Stimulated activated CD4-positive, alpha-beta T cell treated with anti-CD3 and anti-CD28 coated beads, Interleukin-1b, Interleukin-23, amount 100 ng/mL, for 48 hours (primary cell): ENCODE results near the gene TRIB2.

Source experiments
- DNase-seq: peaks from one replicate; pipeline ENCODE4 v3.0.0-alpha.2; 2020

TRIB2 gene

DNA sequence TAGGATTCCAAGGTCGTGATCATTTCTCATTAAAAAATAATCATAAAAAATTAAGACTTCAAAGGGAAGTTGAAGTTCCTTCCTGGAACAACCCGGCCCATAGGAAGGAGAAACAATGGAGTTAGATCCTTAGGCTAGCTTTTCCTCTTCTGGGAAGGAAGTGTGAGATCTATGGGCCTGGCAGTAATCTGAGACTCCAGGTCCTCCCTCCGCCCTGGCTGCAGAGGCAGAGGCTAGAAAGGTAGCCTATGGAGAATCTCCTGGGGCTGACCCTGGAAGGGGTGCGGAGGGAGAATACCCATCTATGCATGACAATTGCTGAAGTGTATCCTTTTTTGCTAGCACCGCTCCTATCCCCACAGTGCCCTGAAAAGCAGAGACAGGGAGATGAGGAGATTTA is 37.9 kb downstream of the TRIB2 start:
- no peak for DNase-seq

DNA sequence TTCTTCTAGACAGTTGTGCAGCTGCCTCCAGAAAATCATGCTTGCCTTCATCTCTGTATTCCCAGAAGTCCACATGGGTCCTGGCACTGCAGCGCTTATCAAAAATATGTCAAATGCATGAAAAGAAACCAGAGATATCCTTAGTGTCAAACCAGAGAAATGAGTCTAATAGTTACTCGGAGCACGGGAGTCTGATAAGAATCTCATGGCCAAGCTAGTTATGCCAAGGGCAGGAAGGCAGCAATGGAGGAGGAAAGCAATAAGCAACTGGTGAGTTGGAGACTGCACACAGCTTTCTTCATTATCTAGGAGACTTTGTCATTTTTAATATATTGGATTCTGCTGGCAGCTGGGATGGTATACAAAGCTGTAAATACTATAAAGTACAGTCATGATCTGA is 38.6 kb downstream of the TRIB2 start:
- DNase-seq, result no peak

DNA sequence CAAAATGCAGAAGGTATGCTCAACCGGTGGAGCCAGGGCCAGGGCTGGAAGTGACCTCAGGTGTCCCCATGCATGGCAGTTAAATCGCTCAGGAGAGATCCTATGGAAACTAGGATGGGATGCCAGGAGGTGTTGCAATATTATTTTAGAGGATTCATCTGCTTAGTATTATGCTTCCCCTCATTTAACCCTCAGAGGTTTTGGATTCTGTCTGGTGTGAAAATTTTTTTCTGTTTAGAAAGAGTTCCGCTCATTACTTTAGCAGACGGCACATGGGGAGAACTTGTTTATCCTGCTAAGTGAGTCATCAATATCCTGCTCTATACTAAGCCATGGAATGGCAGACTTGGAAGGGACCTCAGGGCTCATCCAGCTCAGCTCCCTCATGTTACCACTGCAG is 42.5 kb downstream of the TRIB2 start:
- no peak for DNase-seq

DNA sequence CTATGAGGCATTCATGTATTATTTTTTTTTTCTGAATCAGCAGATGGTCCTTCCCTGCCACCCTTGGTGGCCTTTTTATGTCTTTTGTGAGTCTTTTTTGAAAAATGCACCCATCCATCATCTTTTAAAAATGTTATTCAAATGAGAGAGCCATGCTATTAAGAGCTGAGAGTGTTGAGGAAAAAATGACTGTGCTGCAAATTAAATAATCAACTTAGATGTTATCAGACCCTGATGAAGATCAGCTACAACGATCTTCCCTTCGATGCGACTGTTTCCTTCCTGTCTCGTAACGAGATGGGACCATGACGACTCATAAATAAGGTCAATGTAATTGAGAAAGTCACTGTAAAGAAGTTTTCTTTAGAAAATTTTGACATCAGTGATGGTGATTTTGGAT is 44.4 kb downstream of the TRIB2 start:
- no peak for DNase-seq

DNA sequence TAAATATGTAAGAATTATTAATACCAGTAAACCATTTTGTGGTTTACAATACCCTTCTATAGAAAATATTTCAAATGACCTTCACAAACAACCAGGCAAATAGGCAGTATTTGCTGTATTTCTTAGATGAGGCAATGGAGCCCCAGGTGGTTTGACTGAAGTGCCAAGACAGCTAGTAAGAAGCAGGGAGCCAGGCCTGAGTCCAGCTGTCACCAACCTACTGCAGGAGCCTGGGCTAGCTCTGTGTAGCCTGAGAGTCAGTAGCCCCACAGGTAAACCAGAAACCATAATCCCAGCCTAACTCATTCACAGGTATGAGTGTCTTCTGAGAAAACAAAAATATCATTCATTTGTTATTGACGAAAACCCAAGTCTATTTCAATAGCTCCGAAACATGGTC is 45.6 kb downstream of the TRIB2 start:
- DNase-seq, result no peak

DNA sequence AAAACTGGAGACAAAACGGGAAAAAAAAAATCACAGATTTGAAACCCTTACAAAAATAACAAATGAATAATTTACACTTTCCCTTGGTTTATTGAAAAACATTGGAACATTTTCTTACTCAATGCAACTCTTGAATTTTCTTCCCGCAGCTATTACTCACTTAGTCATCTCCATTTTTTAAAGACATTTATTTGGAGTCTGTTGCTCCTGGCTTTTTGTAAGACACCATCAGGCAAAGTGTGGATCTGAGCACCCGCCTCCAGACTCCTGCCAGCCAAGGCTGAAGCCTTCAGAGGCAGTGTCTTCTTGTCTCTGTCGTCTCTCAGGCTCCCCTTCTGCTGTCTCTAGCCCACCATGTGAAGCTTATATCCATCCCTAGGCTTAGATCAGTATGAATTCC is 46.2 kb downstream of the TRIB2 start:
- DNase-seq, result no peak

DNA sequence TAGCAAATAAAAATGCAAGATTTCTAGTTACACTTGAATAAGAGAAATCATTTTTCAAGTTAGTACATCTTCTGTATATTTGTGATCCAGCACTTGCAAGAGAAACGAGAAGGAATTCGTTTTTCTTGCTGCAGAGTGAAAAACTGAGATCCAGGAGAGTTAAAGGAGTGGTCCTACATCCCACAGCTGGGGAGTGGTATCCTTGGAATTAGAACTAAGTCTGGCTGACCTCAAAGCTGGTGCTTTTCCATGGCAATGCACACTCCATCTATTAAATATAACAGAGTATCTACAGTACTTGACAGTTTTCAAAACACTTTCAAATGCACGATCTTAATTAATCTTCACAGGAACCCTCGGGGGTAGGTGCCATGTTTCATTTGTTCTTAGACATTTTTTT is 46.8 kb downstream of the TRIB2 start:
- DNase-seq, result no peak

DNA sequence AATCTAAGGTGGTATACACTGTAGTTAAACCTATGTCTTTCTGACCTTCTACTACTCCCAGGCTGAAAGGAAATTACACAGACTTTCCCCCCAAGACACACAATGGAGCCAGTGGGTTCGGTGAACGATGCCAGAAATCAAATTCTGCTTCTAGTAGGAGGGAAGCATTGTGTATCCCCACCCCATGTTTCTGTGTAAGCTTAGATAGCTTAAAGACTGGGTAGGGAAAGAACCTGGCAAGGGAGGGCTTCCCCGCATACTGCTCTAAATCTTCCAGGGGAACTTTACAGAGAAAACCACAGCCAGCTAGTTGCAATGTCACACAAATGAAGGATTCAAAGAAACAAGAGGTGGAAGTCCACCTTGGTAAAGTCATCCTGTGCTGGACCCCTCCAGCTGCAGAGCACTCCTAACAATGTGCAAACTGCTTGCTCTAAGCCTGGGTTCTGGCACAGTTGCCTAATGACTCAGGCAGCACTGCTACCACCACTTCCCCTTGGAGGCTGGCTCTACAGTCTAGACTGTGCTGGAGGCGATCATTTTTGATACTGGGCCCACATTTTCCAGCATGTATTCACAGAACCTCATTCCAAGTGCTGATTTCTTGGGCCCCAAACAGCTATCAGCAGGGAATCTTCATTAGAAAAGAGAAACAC is 47.5 kb downstream of the TRIB2 start:
- no peak for DNase-seq

DNA sequence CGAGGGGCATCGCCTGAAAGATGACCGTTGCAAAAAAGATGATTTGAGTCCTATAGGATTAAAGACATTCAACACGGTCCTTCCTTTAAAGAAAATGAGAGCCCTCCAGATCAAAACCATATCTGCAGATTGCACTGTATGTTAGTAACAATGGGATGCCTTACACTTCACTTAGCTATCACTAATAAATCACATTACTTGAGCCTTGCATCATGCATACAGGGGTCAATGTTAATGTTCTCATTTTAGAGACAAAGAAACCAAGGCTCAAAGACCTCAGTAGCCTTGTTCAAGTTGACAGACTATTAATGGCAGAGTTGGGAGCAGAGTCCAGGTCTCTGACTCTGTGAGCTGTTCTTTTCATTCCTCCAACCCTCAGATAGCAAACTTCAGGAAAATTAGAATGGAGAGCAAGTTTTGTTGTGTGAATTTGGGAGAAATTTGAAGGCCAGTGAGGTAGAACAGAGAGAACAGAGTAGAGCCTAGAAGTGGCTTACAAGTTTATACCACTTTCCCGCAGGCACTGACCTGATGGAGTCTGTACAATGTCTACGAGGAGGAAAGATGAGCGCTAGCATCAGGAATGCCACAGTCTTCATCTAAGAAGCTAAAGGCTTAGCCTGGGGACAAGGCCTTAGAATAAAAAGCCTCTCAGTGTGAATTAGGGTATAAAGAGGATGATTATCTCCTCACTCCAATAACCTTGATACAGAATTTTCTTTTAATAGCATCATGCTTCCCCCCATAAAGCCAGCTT is 48.3 kb downstream of the TRIB2 start:
- DNase-seq, result no peak

DNA sequence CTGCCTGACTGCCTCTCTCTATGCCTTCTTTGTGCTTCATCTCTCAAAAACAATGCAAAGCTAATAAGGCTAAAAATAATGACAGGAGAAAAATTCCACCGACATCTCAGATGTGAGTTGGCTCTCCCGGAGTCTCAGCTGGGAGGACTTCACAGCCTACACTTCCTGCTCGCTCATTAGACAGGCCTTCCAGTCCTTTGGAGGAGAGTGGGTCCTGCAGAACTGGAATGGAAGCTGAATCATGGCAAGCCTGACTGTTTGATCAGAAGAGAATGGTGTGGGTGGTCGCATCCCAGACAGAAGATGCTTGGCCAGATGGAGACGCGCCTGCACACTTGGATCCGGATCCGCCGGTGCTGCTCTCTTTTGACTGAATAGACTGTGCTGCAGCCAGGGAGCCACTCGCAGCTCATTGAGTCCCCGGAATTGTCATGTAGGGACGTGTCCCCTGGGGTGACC is 49.7 kb downstream of the TRIB2 start:
- DNase-seq, result no peak

DNA sequence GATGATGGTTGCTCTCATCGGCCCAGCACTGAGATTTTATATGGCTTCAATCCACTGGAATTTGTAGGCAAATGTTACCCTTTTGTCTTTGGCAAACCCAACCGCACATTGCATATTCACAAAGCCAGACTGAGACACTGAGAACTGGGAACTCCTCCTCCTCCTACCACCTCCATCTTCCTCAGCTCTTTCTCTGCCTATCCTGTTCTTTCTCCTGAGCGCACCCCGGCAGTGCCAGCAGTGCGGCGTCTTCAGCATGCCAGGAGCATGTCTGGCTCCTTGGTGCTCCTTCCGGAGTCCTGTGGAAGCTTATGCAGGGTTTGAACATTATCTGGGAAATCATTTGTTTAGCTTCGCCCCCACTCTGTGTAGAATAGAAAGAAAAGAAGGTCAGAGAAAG is 50.8 kb downstream of the TRIB2 start:
- DNase-seq, result no peak

DNA sequence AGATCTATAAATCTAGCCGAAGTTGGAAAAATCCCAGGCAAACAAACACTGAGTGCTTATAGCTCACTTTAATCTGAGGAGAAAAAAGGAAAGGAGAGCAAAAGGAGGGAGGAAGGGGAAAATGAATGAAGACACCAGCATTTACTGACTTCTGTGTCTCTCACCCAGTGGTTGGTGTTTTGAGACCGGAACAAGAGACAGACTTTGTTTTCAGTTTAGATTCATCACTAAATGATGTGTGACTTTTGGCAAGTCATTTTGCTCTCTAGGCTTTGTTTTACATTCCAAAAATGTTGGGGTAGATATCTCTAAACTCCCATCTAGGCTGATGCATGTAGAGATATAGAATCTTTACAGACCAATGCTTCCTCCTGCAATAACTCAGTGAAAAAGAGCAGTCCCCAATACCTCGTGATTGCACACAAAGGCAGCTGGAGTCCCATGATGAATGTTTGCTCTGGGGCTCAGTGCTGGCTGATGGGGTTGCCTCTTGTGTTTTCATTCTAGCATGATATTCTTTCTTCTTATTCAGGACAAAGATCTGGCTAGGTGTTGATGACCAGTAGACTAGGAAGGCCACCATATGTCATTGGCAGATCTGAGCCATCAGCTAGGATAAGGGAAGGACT is 51.4 kb downstream of the TRIB2 start:
- DNase-seq, result no peak

DNA sequence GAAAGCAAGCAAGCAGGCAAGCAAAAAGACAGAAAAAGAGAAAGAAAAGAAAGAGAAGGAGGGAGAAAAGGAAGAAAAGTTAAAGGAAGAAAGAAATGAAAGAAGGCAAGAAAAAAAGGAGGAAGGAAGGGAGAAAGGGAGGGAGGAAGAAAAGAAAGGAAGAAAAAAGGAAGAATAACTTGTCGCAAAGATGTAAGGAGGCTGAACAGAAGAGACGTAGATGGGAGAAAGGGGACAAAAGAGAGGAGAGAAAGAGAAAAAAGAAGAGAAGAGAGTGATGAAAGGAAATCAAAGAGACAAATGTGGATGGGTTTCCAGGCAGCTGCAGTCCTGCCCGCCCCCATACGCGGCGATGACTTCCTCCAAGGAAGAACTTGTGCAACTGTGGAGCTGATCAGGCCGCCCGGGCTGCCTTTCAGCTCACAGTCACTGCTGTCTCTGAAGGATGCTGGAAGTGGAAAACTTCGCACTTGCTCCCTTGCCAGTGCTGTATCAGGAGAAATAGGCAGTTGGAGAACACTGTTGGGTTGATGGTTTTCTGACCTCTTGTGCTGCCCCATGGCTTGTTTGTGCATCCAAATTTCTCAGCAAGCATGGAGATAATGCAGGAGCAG is 52.9 kb downstream of the TRIB2 start:
- DNase-seq, result no peak

DNA sequence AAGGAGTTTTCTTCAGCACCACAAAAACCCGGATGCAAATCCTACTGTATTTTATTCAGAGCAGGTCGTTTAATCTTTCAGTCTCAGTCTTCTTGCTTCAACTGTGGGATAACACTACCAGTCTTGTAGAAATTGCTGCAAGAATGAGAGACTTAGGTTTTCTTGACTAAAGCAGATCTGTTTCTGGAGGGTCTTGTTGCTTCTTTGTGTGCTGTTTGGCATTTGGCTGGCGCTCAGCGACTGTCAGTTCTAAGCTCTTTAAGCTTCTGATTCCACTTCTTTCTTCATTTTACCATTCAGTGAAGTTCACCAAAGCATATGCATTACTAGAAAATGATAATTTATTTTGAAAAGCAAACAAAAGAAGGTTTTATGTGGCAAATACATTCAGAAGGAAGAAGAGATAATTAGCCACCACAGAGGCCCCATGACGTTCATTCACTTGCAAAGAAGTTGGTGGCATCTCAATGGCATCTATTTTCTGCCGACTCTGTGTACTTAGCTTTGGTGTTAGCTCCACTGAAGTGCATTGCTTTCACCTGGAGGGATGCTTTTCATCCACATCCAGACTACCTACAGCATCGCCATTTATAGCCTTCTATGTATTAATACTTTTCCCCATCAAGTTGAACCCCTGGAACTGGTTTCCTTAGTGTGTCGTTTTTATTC is 53.7 kb downstream of the TRIB2 start:
- DNase-seq, result no peak

DNA sequence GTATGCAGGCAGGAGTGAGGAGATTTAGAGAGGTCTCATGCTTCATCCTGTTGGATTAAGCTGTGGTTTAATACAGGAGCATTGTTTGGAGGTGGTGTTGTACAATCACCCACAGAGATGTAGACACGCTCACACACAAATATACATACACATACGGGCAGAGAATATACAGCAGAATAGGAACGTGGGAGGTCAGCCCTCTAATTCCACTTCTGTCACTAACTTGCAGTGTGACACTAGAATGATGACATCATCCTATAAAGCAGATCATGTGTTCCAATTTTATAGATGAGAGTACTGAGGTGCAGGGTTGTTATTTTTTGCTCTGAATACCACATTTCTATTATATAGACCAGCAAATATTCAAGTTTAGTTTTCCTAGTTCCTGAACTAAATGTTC is 54.4 kb downstream of the TRIB2 start:
- DNase-seq, result no peak

DNA sequence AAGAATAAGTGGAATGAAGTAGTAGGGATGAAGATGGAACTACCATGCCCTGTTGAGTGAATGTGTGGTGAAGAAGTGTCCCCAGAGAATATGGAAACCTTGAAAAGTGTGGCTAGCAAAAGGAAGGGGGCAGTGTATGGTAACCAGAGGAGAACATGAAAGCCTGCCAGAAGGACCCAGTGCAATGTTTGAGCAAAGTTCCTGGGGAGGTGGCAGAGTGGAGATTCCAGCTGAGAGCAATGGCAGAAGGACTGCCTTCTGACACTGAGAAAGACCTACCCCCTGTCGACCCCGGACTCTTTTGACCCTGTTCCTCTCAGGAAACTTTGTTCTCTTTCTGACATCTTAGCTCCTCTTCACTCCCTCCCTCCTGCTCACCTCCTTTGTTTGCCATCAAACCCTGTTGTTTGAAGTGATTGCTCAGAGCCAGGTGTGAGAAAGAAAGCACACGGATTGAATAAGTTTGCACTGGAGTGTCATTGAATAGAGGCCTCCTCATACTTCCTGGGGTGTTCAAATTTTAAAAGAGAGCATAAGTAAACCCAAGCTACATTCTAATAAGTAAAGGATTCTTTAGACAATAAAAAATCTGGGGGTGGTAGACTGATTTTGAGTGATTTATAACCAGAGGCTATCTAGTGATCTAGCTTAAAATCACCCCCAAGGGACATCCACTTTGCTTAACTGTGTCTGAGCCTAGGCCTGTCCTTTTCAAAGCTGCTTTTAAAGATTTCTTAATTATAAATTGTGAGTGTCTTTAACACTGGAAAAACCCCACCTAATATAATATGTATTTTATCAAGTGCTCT is 57.1 kb downstream of the TRIB2 start:
- DNase-seq, result no peak

DNA sequence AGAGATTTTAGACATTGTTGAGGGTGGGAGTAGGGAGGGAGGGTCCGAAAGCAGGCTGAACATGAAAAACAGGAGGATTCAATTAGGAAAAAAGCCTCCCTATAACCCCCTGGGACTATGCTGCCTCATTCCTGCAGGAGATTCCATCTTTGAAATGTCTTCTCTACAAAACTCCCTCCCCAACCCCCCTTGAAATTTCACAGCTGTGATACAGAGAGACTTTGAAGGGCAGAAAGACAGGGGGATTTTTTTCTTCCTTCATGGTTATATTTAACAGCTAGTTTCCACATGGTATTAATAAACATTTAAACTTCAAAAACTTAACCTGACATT is 57.6 kb downstream of the TRIB2 start:
- no peak for DNase-seq

DNA sequence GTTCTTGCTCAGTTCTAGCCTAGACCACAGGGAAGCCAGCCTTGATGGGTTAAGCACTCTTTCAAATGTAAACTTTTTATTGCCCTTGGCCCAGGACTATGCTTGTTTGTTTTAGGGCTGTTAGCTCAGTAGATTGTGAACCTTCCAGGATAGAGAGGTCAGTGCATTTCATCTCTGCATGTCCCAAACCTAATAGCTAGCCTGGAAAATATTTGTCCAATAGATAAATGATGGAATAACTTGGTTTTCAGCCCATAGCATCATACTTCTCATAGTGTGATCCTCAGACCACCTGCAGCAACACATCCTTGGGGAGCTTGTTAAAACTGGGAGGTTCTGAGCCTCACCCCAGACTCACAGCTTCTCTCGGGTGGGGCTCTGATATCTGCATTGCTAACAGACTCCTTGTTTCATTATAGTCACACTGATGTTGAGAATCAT is 59.8 kb downstream of the TRIB2 start:
- DNase-seq, result no peak

DNA sequence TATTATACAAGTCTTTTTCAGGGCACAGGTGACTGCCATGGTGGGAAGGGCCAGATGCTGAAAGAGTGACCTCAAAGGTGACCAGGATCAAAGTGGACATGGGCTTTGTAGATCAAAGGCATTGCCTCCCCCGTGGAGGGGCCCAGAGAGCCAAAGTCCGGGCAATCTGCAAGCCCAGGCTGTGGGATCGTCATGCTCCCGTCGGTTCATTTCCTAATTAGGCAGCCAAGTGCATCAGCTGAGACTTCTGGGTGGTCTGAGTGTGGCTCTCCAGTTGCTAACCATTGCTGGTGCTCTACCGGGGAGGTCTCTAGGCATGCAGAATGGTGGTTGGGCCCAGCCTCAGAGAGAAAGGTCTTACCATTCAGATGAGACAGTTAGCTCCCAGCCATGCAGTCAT is 61.6 kb downstream of the TRIB2 start:
- no peak for DNase-seq

DNA sequence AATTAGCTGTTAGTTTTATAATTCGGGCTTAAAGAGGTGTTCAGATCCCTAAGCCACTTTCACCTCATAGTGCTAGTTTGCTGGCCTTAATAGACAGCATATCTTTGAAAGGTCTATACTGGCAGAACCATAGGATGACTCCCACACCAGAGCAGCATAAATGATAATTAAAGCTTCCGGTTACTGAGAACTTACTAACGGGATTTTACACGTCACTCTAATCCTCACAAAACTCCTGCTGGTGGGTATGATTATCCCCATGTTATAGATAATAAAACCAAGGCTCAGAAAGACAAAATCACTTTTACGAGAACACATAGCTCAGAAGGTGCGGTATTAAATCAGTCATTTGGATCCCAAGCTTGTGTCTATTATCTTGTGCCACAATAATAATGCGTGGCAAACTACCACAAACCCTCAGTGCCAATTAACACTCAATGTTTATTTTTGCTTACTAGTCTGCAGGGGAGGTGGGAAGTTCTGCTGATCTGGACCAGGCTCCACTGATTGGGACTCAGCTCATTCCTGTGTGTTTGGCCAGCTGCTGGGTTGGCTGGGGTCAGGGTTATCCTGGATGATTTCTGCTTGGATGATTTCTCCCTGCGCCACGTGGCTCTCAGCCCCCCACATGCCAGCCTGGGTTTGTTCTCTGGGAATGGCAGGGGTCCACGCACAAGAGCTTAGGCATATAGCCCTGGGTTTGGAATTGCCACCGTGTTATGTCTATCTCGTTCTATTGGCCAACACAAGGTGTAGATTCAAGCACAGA is 62.3 kb downstream of the TRIB2 start:
- no peak for DNase-seq

DNA sequence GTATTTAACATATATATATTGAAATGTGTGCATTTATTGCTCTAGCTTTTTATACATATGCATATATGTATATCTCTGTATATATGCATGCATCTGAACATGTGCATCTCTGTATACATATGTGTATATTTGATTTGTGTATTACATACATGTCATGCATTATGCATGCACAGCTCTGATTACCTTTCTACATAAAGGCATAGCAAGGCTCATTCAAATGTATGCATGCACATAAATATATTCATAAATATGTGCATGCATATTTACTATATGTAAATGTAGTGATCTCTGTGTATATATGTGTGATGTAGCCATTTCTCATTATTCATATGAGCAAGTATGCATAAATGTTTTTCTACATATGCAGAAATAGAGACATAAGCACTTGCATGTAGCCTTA is 64.6 kb downstream of the TRIB2 start:
- no peak for DNase-seq
